GM12872 (cell line): Measurements from ENCODE around the gene RAD51B.

ENCODE experiments used
- TF ChIP-seq, protein P1 (sequence below): IDR thresholded peaks from 3 replicates; pipeline ENCODE4 v1.5.1; 2011; ENCODE audit warnings: low read depth, mild to moderate bottlenecking, low read length, moderate library complexity; ENCODE audit not compliant: insufficient read depth

The RAD51B gene

DNA sequence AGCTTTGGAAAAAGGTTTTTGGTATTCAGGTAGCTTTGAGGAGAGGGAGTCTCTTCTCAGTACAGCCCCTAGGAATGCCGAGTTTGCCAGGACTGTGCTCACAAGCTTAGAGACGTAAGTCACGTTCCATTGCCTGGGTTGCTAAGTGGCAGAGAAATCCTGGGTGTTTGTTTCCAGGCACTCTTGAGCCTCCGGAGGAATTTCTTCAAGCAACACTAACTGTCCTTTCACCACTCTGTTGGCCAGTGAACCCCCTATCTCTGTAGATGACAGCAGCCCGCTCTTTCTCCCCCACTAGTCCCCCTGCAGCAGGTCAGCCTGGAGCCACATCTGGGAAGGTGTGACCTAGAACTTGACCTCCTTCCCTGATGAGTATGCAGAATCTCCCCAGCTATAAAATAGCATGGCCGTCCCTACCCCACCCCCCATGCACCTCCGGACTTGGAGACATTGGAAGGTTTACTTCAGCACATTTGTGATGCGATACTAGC is 810.5 kb downstream of the RAD51B start:
- TF ChIP-seq, protein P1, sequence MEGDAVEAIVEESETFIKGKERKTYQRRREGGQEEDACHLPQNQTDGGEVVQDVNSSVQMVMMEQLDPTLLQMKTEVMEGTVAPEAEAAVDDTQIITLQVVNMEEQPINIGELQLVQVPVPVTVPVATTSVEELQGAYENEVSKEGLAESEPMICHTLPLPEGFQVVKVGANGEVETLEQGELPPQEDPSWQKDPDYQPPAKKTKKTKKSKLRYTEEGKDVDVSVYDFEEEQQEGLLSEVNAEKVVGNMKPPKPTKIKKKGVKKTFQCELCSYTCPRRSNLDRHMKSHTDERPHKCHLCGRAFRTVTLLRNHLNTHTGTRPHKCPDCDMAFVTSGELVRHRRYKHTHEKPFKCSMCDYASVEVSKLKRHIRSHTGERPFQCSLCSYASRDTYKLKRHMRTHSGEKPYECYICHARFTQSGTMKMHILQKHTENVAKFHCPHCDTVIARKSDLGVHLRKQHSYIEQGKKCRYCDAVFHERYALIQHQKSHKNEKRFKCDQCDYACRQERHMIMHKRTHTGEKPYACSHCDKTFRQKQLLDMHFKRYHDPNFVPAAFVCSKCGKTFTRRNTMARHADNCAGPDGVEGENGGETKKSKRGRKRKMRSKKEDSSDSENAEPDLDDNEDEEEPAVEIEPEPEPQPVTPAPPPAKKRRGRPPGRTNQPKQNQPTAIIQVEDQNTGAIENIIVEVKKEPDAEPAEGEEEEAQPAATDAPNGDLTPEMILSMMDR = no peak

GRCh38 chr14:68630611-68631393 is 811.2 kb downstream of the RAD51B start:
- TF ChIP-seq, protein P1 = no peak

DNA sequence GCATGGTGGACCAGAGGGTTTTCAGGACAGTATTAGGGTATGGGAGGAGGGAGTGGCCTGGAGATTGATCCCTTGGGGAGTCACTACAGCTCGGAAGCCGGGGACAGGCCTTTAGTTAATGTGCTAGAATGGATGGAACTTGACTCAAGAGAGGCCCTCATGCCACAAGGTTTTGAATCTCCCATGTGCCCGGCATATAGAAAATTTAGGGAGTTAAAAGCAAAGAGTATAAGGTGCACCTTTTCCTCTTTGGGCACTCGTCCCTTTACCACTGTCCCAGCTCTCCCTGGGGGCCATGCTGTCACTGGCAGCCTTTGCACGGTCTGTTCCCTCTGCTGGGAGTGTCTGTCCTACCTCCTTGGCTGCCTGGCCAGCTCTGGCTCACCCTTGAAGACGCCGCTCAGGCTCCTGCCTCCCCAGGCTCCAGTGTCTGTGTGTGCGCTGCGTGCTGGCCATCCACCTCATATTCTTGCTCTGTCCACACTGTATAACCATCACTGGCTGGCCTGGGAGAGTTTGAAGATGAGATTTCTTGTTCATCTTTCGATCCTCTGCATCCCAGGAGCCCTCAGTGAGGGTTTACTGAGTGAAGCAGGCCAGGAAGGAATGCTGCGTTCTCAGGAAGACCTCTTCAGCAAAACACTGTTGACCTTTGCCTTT is 811.9 kb downstream of the RAD51B start:
- TF ChIP-seq, protein P1 = no peak

DNA sequence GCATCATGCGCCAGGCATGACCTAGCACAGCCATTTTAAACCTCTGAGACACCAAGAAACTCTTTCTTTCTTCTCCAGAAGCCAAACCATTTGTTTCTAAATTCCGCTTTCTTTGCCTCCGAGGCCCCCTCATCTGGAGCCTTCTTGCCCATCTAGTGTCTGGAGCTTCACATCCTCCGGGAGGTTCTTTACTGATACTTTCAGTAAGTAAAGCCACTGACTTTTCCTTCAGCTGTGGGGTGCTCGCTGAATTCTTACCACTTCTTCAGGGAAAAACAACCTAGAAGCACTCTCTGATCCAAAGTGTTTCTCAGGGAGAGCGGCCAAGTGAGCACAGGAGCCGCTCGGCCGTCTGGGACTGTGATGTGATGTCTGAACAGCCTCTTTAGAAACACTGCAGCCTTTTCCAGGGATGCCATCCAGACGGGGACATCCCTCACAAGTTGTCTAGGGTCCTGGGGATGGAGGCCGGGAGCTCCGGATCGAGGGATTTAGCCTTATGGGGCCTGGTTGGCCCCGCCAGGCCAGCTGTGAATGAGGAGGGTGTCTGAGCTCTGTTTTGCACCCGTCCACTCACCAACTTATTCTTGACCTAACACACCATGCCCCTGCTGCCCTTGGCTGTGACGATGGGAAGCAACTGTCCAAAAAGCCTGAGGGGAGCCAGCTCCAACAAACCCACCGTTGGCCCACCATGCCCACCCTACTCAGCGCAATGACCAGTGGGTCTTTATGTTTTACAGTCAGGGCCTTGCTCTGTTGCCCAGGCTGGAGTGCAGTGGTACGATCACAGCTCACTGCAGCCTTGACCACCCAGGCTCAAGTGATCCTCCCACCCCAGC is 812.7 kb downstream of the RAD51B start:
- TF ChIP-seq, protein P1 = no peak

DNA sequence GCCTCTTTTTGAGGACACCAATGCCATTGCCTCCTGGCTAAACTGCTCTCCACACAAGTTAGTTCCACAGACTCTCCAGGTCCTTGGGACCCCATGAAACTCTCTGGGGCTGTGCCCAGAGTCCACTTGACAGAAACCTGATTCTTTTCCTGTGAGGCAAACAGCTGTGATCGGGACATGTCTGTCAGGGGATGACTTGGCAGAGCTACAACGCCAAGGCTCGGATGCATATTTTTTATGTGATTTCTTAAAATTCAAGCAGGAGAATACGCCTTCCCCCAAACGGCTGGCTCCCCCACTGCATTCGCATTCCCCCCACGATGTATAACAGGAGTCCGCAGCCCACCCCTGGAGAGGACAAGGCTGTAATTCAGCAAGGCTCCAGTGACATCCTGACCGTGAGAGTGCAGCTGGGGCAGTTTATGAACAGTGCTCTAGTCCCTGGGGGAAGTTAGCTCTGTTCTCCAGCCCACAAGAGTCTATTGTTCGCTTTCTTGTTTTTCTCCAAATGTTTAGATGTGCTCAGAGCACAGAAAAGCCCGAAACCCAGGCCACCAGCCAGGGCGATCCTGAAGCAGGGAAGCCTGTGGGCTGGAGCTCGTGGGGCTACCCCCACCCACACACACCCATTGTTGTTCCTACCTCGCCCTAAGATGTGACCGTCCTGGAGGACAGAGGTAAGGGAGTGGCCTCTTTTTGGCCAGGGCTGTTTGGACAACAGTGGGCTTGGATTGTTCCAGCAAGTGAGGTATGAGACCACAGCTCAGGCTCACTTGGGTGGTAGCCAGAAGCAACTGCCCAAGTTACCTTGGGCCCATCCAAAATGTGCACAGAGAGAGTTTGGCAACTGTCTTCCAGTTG is 813.8 kb downstream of the RAD51B start:
- TF ChIP-seq, protein P1 = no peak

DNA sequence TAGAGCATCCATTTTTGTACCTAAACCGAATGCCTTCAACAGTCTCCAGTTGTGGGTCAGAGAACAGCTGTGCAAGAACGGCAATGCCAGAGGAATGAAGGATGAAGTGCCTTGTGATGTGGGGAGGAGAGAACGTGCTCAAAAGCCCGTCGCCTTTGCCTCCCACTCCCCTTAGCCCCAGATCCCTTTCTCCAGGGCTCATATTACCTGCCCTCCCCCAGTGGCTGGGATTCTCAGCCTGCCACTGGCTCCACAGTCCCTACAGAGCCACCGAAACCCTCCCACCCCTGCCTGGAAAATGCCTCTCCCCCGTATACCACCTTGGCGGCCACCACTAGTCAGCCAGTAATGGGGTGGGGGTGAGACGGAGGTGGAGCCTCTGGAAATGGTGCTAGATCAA is 814.8 kb downstream of the RAD51B start:
- TF ChIP-seq, protein P1 = no peak
